HPDE6-E6E7 (cell line): Measurements from ENCODE around the gene WDR76.
"Not testable (repeated sequence)": the region's sequence is repeated elsewhere in the genome, so short reads cannot be mapped to it uniquely, and the experiment has no call there.

Source experiments
- DNase-seq: peaks from one replicate; pipeline ENCODE4 v3.0.0; 2011; ENCODE audit warnings: missing footprints; ENCODE audit errors: extremely low spot score

WDR76 gene

GRCh38 chr15:43821505-43821904 is 5.3 kb upstream of the WDR76 start:
- no peak for DNase-seq

GRCh38 chr15:43824302-43825246 is 2.2 kb upstream of the WDR76 start, which contains the start of gene MFAP1:
TSS of gene MFAP1 (minus strand) at chr15:43824690. CDS start at chr15:43824569, 121 bp downstream.
- DNase-seq, result peak; percentile 98

GRCh38 chr15:43825305-43825704 is 1.5 kb upstream of the WDR76 start:
- DNase-seq, result not testable (repeated sequence)

- no peak for DNase-seq
Observed at GRCh38 chr15:43826029-43826507, 734 bp upstream of the WDR76 start.

- DNase-seq, result no peak
Observed at GRCh38 chr15:43828061-43828657, 1.4 kb downstream of the WDR76 start.

GRCh38 chr15:43829951-43830540 is 3.2 kb downstream of the WDR76 start:
- not testable (repeated sequence) for DNase-seq

- DNase-seq, result not testable (repeated sequence)
Observed at GRCh38 chr15:43830691-43831275, 4.0 kb downstream of the WDR76 start.

- not testable (repeated sequence) for DNase-seq
Observed at GRCh38 chr15:43831519-43832052, 4.8 kb downstream of the WDR76 start.

GRCh38 chr15:43832485-43832884 is 5.7 kb downstream of the WDR76 start:
- not testable (repeated sequence) for DNase-seq

- DNase-seq, result no peak
Observed at GRCh38 chr15:43845421-43845820, 18.6 kb downstream of the WDR76 start.

GRCh38 chr15:43851251-43851650 is 24.4 kb downstream of the WDR76 start:
- no peak for DNase-seq

GRCh38 chr15:43852607-43853006 is 25.8 kb downstream of the WDR76 start:
- DNase-seq, result no peak

- no peak for DNase-seq
Observed at GRCh38 chr15:43854801-43855200, 28.0 kb downstream of the WDR76 start.

GRCh38 chr15:43859546-43859945 is 32.7 kb downstream of the WDR76 start:
- no peak for DNase-seq

- DNase-seq, result not testable (repeated sequence)
Observed at GRCh38 chr15:43866636-43867035, 39.8 kb downstream of the WDR76 start.

- DNase-seq, result no peak
Observed at GRCh38 chr15:43867096-43867495, 40.3 kb downstream of the WDR76 start.

GRCh38 chr15:43868406-43868805 is 41.6 kb downstream of the WDR76 start:
- no peak for DNase-seq

GRCh38 chr15:43871835-43872234 is 45.0 kb downstream of the WDR76 start:
- no peak for DNase-seq

- peak; percentile 49 for DNase-seq
Observed at GRCh38 chr15:43872416-43873020, 45.7 kb downstream of the WDR76 start.

- DNase-seq, result no peak
Observed at GRCh38 chr15:43873651-43874050, 46.8 kb downstream of the WDR76 start.

GRCh38 chr15:43876872-43877271 is 50.1 kb downstream of the WDR76 start:
- DNase-seq, result no peak
